Activated naive CD4-positive, alpha-beta T cell treated with anti-CD3 and anti-CD28 coated beads for 36 hours (primary cell): ENCODE data around the gene GOLGA2. TPM values are rescaled to one million over a fixed set of nuclear protein-coding genes. Genes with fewer than 3 reads are reported as not detected.

Source experiments
- CTCF ChIA-PET: fragments of 350-600 bp; sonication (Branson Sonifier 250); formaldehyde crosslinking; loops from one replicate; lab custom pipeline; 2021; ENCODE audit warnings: antibody characterized with exemption; lab: Charles Lee
- DNase-seq: peaks from one replicate; pipeline ENCODE4 v3.0.0-alpha.2; 2020
- H3K27ac Mint-ChIP-seq: one replicate; pipeline ENCODE4 v1.8.0; 2021; ENCODE audit warnings: mild to moderate bottlenecking, mixed read lengths
- H3K27me3 Mint-ChIP-seq: one replicate; pipeline ENCODE4 v1.8.0; 2021; ENCODE audit warnings: low read depth, mixed read lengths
- H3K36me3 Mint-ChIP-seq: one replicate; pipeline ENCODE4 v1.8.0; 2021; ENCODE audit warnings: low read depth, mixed read lengths
- H3K4me1 Mint-ChIP-seq: one replicate; pipeline ENCODE4 v1.8.0; 2021; ENCODE audit warnings: low read depth, mixed read lengths
- H3K4me3 Mint-ChIP-seq: one replicate; pipeline ENCODE4 v1.8.0; 2021; ENCODE audit warnings: mild to moderate bottlenecking, moderate library complexity, mixed read lengths
- H3K9me3 Mint-ChIP-seq: one replicate; pipeline ENCODE4 v1.8.0; 2021; ENCODE audit warnings: mixed read lengths
- intact Hi-C: fragments of 100-400 bp; cut with micrococcal nuclease; formaldehyde crosslinking; loops from one replicate; pipeline ENCODE4 v1.15.1; 2023
- total RNA-seq, 2 experiments: library from RNA; stranded (reverse); gene quantifications; one replicate each; pipeline ENCODE4 v1.2.3, GENCODE V29; 2021

Gene GOLGA2
- total RNA-seq, 2 experiments from 2014 or later = 33.3 to 34.4 TPM

DNA sequence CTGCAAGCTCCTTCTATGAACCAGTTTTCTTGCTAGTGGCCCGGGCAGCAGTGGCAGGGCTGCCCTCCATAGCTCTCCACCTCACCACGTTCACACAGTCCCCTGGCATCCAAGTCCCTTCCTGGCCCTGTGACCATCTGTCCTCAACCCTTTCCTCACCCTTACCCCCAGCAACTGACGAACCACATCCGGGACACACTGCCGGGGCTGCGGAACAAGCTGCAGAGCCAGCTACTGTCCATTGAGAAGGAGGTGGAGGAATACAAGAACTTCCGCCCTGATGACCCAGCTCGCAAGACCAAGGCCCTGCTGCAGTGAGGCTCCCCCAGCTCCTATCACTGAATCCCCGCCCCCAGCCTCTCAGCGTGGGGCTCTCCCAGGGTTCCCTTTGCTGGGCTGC is 53.8 kb downstream of the GOLGA2 start:
- intact Hi-C loops = no loop called here
- Mint-ChIP-seq H3K27me3 (no peaks in the 10 kb centered on the region), H3K4me3 (no peak overlapping the region), H3K9me3 (no peaks in the 10 kb centered on the region), H3K36me3 (no peaks in the 10 kb centered on the region), H3K4me1 (peaks cover 13% of the 10 kb centered on the region), H3K27ac (no peak overlapping the region)
- CTCF ChIA-PET = no interaction called here
- no peak for DNase-seq

DNA sequence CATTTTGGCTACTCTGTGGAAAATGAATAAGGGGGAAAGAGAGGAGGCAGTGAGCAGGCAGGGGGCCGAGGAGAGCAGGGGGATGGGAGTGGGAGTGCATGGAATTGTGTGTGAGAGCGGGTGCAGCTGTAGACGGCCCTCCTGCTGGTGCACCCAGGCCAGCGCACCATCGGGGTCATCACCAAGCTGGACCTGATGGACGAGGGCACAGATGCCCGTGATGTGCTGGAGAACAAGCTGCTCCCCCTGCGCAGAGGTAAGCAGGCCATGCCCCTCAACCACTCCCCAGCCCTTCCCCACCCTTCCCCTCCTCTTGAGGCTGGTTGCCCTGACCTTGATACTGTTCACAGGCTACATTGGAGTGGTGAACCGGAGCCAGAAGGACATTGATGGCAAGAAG is 56.0 kb downstream of the GOLGA2 start:
- CTCF ChIA-PET = interaction anchor here (1.1 kb wide), 1 partner anchor 16 kb away, joined by 3 read pairs; the partner anchor contains the start of gene DNM1
- no peak overlapping the region for H3K27ac Mint-ChIP-seq
- H3K4me1 Mint-ChIP-seq = peaks cover 13% of the 10 kb centered on the region
- H3K4me3 Mint-ChIP-seq = no peak overlapping the region
- intact Hi-C loops = loop anchor here (2.0 kb wide), 1 partner anchor 27 kb away; no protein-coding TSS in a partner anchor
- no peaks in the 10 kb centered on the region for H3K9me3 Mint-ChIP-seq
- H3K36me3 Mint-ChIP-seq = no peaks in the 10 kb centered on the region
- H3K27me3 Mint-ChIP-seq = no peaks in the 10 kb centered on the region
- no peak for DNase-seq

DNA sequence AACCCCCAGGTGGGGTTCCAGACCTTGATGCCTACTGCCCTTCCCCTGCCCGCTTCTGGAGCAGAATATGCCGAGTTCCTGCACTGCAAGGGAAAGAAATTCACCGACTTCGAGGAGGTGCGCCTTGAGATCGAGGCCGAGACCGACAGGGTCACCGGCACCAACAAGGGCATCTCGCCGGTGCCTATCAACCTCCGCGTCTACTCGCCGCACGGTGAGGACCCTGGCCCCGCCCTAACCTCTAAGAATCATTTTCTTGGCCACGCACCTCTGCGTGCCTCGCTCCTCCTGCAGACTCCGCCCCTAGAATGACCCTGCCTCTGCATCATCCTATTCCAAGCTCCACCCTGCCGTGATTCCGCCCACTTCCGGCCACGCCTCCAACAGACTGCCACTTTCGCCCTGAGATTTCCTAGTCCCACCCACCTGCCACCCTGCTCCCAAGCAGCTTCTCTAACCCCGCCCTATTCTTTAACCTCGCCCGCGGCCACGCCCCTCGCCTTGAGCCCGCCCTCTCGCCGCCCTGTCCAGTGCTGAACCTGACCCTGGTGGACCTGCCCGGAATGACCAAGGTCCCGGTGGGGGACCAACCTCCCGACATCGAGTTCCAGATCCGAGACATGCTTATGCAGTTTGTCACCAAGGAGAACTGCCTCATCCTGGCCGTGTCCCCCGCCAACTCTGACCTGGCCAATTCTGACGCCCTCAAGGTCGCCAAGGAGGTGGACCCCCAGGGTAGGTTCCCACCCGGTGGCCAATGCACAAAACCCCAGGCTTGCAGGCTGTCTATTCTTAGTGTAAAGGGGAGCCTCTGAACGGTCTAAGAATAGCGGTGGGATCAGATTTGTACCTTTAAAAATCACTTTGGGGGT is 57.1 kb downstream of the GOLGA2 start:
- H3K27ac Mint-ChIP-seq = no peak overlapping the region
- H3K9me3 Mint-ChIP-seq = no peaks in the 10 kb centered on the region
- H3K4me1 Mint-ChIP-seq = peaks cover 13% of the 10 kb centered on the region
- H3K27me3 Mint-ChIP-seq = no peaks in the 10 kb centered on the region
- DNase-seq = peak; percentile 99
- intact Hi-C loops = loop anchor here (1.0 to 2.0 kb wide), 3 partner anchors 26 to 58 kb away; partner anchors contain the start of gene BBLN
- H3K36me3 Mint-ChIP-seq = no peaks in the 10 kb centered on the region
- peak overlapping the region; percentile 77 for H3K4me3 Mint-ChIP-seq
- CTCF ChIA-PET = interaction anchor here (1.2 kb wide), 1 partner anchor 28 kb away, joined by 3 read pairs; no protein-coding TSS in a partner anchor

DNA sequence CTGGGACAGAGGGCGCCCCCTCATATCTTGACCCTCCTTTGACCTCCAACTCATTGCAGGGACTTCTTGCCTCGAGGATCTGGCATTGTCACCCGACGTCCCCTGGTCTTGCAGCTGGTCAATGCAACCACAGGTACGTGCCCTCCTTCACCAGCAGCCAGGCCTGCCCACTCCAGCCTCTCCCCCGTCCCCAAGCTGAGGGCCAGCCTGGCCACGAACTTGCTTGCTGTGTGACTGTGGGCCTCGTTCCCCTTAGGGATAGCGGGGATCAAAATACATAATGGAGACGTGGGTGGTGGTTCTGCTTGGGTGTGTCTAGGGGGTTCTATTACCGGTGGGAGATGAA is 57.7 kb downstream of the GOLGA2 start:
- CTCF ChIA-PET = interaction anchor here (1.2 kb wide), 1 partner anchor 27 kb away, joined by 3 read pairs; no protein-coding TSS in a partner anchor
- Mint-ChIP-seq H3K4me1 (peaks cover 13% of the 10 kb centered on the region), H3K36me3 (no peaks in the 10 kb centered on the region), H3K27ac (no peak overlapping the region), H3K4me3 (peak overlapping the region; percentile 77), H3K9me3 (no peaks in the 10 kb centered on the region), H3K27me3 (no peaks in the 10 kb centered on the region)
- intact Hi-C loops = loop anchor here (1.0 to 2.0 kb wide), 3 partner anchors 25 to 58 kb away; partner anchors contain the start of gene BBLN
- no peak for DNase-seq

DNA sequence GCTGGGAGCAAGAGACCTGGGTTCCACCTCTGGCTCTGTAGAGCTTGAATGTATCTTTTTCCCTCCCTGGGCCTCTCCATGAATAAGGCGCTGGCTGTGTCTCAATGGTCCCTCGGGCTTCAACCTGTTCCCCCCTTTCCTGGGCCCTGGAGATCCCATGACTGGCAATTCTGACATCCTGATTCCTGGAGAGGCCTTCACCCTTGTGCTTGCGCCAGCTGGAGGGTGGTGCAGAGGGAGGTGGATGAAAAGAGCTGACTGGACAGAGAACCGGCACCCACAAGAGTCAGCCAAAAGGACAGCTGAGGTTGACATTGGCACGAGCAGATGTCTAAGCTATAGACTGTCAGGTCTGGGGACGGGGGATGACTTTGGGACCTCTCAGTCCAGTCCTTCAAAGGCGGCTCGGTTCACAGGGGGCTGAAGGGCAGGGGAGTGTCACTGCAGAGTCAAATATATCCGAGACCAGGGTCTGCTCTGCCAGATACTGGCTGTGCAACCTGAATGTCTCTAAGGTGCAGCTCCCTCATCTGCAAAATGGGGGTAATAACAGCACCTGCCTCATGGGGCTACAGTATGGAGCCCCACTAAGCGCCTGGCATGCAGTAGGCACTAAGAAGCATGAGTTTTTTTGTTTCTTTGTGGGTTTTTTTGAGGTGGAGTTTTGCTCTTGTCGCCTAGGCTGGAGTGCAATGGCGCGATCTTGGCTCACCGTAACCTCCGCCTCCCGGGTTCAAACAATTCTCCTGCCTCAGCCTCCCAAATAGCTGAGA is 58.8 kb downstream of the GOLGA2 start:
- Mint-ChIP-seq H3K27me3 (peaks cover 3% of the 10 kb centered on the region), H3K27ac (no peak overlapping the region), H3K4me3 (no peak overlapping the region), H3K36me3 (no peaks in the 10 kb centered on the region), H3K9me3 (no peaks in the 10 kb centered on the region), H3K4me1 (peaks cover 13% of the 10 kb centered on the region)
- DNase-seq = no peak
- CTCF ChIA-PET = interaction anchor here (1.7 kb wide), 1 partner anchor 18 kb away, joined by 4 read pairs; no protein-coding TSS in a partner anchor
- intact Hi-C loops = no loop called here

DNA sequence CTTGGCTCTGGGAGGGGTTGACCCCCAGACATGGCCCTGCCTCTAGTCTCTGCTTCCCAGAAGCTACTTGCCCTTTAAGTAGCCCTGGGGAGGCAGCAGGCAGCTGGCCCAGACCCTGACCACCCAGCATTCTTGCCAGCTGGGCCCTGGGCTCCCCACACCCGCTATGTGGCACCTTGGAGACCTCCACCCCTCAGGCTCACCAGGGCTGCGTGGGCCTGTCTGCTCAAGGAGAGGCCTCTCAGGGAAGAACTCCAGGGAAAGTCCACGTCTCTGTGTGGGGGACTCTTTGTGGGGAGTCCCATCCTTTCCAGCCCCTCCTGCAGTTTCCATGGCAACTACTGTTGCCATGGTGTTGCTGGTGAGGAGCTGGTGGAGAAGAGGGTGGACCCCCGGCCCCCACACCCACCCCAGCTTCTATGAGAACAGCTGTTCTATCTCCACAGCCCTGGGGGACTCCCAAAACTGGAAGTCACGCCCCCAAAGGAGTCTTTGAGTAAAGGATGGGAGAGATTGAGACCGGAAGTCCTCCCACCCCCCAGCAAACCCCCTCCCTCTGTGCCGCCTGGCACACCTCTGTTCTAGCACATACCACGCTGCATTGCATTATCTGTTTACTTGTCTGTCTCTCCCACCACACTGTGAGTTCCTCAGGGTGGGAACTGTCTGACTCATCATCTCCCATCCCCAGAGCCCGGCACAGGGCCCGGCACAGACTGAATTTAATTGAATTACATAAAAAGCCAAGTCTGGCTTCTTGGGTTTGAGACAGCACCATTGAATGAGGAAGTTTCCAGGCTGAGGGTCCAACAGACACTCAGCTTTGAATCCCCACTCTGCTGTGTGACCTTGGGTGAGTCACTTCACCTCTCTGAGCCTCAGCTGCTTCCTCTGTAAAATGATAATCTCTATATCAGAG is 60.1 kb downstream of the GOLGA2 start:
- CTCF ChIA-PET = interaction anchor here (0.6 to 1.7 kb wide), 2 partner anchors 17 to 21 kb away, joined by 4 to 7 read pairs; no protein-coding TSS in a partner anchor
- no peak overlapping the region for H3K27ac Mint-ChIP-seq
- DNase-seq = no peak
- intact Hi-C loops = no loop called here
- H3K27me3 Mint-ChIP-seq = peaks cover 3% of the 10 kb centered on the region
- H3K4me1 Mint-ChIP-seq = peaks cover 13% of the 10 kb centered on the region
- no peaks in the 10 kb centered on the region for H3K36me3 Mint-ChIP-seq
- H3K4me3 Mint-ChIP-seq = no peak overlapping the region
- no peaks in the 10 kb centered on the region for H3K9me3 Mint-ChIP-seq

DNA sequence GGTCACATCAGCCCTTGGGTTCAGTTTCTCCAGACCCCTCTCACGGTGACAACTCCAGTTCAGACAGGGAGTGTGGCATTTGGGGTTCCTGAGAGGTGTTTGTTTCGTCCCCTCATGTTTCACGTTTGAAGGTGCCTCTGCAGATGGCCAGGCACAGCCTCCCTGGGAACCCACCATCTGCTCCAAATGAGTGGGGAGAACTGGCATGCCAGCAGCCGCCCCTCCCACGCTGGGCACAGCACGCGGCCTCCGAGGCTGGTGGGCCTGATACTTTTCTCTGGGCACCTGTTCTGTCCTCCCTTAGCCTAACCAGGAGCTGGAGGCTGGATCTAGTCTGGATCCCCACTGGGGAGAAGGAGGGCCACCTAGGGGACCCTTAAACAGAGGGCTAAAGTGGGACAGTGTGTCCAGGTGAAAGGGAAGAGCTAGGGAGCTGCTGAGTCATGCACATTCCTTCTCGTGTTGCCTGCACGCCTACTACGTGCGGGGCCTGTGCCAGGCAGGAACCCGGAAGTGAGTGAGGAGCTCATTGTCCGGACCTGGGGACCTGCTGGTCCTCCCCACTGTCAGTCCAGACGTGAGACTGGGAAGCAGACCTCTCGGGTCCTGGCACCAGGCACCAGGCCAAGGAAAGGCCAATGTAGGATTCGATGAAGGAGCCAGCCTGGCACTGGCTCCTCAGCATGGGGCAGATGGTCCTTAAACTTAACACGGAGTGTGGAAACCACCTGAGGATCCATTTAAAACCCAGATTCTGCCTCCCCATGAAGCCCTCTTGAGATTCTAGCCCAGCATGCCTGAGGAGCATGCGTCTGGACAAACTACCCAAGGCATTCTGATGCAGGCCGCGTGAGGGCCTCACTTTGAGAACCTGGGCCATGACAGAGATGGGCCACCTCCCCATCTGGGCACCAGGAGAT is 61.0 kb downstream of the GOLGA2 start:
- H3K4me1 Mint-ChIP-seq = peaks cover 13% of the 10 kb centered on the region
- no peak overlapping the region for H3K4me3 Mint-ChIP-seq
- intact Hi-C loops = no loop called here
- H3K36me3 Mint-ChIP-seq = no peaks in the 10 kb centered on the region
- no peak for DNase-seq
- CTCF ChIA-PET = interaction anchor here (0.6 kb wide), 1 partner anchor 14 kb away, joined by 3 read pairs; no protein-coding TSS in a partner anchor
- H3K9me3 Mint-ChIP-seq = no peaks in the 10 kb centered on the region
- H3K27me3 Mint-ChIP-seq = peaks cover 3% of the 10 kb centered on the region
- H3K27ac Mint-ChIP-seq = no peak overlapping the region

DNA sequence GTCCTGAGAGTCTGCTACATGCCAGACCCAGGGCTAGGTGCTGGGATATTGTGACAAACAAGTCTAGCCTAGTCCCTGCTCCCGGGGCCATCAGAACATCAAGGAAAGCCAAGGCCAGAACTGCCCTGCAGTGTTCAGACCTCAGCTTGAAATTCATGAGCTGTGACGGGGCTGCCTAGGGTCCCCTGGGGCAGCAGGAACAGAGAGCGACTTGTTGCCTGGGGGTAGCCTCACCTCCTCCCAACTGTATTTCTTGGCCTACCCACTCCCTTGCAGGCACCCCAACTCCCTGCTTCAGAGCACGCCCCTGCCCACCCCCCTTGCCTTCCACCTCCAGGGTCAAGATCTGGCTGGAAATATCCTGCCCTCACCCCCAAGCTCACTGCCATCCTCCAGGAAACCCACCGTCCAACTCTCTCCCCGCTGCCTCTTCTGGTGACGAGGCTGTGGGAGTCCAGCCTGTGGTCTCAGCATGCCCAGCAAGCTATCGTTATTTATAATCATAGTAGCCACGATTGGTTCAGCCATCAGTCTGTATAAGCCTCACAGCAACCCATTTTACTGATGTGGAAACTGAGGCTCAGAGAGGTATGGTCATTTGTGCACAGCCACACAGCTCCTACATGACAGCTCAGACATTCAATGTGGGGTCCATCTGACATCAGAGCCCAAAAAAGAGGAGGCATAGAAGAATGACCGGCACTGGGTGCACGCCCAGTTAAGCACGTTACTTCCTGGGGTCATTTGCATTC is 61.9 kb downstream of the GOLGA2 start:
- H3K27ac Mint-ChIP-seq = no peak overlapping the region
- peaks cover 11% of the 10 kb centered on the region for H3K4me1 Mint-ChIP-seq
- peaks cover 3% of the 10 kb centered on the region for H3K27me3 Mint-ChIP-seq
- H3K4me3 Mint-ChIP-seq = no peak overlapping the region
- no peak for DNase-seq
- H3K9me3 Mint-ChIP-seq = no peaks in the 10 kb centered on the region
- H3K36me3 Mint-ChIP-seq = no peaks in the 10 kb centered on the region
- intact Hi-C loops = no loop called here
- CTCF ChIA-PET = no interaction called here

DNA sequence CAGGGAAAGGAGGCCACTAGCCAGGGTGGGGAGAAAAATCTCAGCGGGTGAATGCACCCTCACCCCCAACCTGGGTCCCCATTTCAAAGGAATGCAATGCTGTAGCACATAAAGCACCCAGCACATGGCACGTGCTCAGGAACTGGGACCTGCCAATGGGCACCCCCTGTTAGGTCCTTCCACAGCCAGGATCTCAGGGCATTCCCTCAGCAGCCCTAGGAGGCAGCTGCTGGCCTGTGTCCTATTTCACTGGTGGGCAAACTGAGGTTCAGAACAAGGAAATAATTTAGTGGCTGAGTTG is 63.9 kb downstream of the GOLGA2 start:
- no peak overlapping the region for H3K27ac Mint-ChIP-seq
- peaks cover 3% of the 10 kb centered on the region for H3K27me3 Mint-ChIP-seq
- no peak for DNase-seq
- H3K4me3 Mint-ChIP-seq = no peak overlapping the region
- no peaks in the 10 kb centered on the region for H3K9me3 Mint-ChIP-seq
- CTCF ChIA-PET = interaction anchor here (0.6 to 1.0 kb wide), 2 partner anchors 94 to 129 kb away, joined by 3 read pairs; no protein-coding TSS in a partner anchor
- intact Hi-C loops = no loop called here
- no peaks in the 10 kb centered on the region for H3K36me3 Mint-ChIP-seq
- no peaks in the 10 kb centered on the region for H3K4me1 Mint-ChIP-seq

DNA sequence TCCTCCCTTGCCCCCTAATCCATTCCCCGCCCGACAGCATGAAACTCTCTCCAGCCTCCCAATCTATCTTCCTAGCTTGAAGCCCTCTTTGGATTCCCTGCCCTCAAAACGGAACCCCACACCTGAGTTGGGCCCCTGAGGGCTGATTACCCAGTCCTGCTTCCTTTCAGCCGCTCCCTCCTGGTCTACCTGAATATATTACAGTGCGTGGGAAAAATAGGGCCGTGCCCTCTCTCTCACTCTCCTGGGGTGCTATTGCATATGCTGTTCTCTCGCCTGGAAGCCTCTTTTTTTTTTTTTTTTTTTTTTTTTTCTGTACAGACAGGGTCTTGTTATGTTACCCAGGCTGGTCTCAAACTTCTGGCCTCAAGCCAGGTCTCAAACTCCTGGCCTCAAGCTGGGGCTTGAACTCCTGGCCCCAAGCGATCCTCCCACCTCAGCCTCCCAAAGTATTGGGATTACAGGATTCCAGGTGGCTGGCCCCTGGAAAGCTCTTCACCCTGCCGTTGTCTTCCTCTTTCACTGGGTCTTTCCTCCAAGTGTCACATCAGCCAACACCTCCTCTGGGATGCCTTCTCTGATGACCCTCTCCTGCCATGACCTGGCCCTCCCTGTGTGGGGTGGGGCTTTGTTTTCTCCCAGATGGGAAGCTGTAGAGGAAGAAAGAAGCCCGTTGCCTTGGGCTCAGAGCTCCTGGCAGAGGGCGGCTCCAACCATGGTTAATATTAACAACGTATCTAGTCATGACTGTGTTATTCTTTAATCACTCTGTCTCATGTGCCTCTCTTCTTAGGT is 64.4 kb downstream of the GOLGA2 start:
- no peak for DNase-seq
- CTCF ChIA-PET = interaction anchor here (0.6 to 1.0 kb wide), 2 partner anchors 93 to 130 kb away, joined by 3 read pairs; no protein-coding TSS in a partner anchor
- Mint-ChIP-seq H3K4me3 (no peak overlapping the region), H3K27me3 (peaks cover 3% of the 10 kb centered on the region), H3K9me3 (no peaks in the 10 kb centered on the region), H3K4me1 (no peaks in the 10 kb centered on the region), H3K27ac (no peak overlapping the region), H3K36me3 (no peaks in the 10 kb centered on the region)
- intact Hi-C loops = no loop called here
